Measurements from ENCODE around the gene ATE1. TPM values are rescaled to one million over a fixed set of nuclear protein-coding genes. Genes with fewer than 3 reads are reported as not detected.

The ATE1 gene
- total and polyA plus RNA-seq, 7 donors, result 12.5 to 49.6 (median 31.4) TPM

DNA sequence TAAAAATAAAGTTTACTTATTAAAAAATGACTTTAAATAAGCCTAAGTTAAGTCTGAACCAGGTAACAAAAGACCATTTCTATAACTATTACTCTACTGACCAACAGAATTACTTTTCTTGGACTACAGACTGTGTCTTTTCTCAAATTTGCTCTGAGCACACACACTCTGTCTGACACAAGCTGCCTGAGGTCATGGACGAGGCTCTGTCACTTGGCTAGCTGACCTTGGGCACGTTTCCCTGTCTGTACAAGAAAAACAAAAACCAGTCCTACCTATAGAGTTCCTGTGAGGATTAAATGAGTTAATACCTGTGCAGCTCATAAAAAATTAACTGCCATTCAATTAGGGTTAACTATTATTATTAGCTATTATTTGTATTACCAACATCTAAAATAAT lies 22.9 kb downstream of the ATE1 start:
- intact Hi-C loops (cut with DNase I), result no loop called here
- DNase-seq, result no peak
- no peaks in the 10 kb centered on the region for H3K9me3 ChIP-seq
- TF ChIP-seq POLR2A (IDR thresholded peaks at IDR 0.05) (no peak), EP300 (IDR thresholded peaks at IDR 0.05) (no peak), POLR2AphosphoS5 (IDR thresholded peaks at IDR 0.05) (no peak)
- TF ChIP-seq, protein P1, sequence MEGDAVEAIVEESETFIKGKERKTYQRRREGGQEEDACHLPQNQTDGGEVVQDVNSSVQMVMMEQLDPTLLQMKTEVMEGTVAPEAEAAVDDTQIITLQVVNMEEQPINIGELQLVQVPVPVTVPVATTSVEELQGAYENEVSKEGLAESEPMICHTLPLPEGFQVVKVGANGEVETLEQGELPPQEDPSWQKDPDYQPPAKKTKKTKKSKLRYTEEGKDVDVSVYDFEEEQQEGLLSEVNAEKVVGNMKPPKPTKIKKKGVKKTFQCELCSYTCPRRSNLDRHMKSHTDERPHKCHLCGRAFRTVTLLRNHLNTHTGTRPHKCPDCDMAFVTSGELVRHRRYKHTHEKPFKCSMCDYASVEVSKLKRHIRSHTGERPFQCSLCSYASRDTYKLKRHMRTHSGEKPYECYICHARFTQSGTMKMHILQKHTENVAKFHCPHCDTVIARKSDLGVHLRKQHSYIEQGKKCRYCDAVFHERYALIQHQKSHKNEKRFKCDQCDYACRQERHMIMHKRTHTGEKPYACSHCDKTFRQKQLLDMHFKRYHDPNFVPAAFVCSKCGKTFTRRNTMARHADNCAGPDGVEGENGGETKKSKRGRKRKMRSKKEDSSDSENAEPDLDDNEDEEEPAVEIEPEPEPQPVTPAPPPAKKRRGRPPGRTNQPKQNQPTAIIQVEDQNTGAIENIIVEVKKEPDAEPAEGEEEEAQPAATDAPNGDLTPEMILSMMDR (IDR thresholded peaks at IDR 0.05), result no peak
- 77 to 91% methylated on average over 2 of the region's 2 CpGs for WGBS, 2 donors
- no peak overlapping the region for H3K4me3 ChIP-seq
- no peaks in the 10 kb centered on the region for H3K27me3 ChIP-seq
- peaks cover 0 to 12% (median 8%) of the 10 kb centered on the region in 4 donors for H3K4me1 ChIP-seq
- H3K36me3 ChIP-seq, result peaks cover 0 to 46% (median 0%) of the 10 kb centered on the region in 4 donors
- H3K27ac ChIP-seq, result no peak overlapping the region

DNA sequence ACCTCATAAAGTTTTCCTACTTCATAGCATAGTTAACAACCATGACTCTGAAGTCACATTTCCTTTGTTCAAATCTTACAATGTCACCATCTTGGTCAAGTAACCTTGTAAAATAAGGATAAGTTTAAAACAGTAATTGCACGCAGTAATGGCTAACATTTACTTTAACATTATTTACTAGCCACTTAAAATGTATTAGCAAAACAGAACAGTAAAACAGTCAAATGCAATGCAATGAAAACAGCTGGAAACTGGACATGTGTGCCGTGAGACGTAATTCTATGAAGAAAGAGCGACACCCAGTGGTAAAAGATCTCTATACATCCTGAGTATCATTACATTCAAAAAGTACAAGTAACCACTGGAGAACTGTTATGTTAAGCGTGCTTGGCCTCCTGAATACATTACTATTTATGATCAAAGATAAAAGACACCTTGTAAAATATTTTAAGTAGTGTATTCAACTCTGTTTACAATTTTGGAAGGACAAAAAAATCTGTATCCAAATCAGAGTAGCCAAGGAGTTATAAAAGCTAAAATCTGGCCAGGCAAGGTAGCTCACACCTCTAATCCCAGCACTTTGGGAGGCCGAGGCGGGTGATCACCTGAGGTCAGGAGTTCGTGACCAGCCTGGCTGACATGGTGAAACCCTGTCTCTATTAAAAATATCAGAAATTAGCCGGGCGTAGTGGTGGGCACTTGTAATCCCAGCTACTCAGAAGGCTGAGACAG lies 27.2 kb downstream of the ATE1 start:
- H3K9me3 ChIP-seq, result no peaks in the 10 kb centered on the region
- WGBS, 2 donors, result 38 to 54% methylated on average over 10 of the region's 10 CpGs
- H3K27me3 ChIP-seq, result no peaks in the 10 kb centered on the region
- intact Hi-C loops (cut with DNase I), result no loop called here
- peaks cover 0 to 38% (median 3%) of the 10 kb centered on the region in 4 donors for H3K36me3 ChIP-seq
- H3K4me3 ChIP-seq, result no peak overlapping the region
- peaks cover 0 to 14% (median 8%) of the 10 kb centered on the region in 4 donors for H3K4me1 ChIP-seq
- DNase-seq, result no peak
- TF ChIP-seq, protein P1 (IDR thresholded peaks at IDR 0.05), result peak; percentile 29 to 68 (median 52)
- TF ChIP-seq EP300 (IDR thresholded peaks at IDR 0.05), result no peak
- H3K27ac ChIP-seq, result no peak overlapping the region

DNA sequence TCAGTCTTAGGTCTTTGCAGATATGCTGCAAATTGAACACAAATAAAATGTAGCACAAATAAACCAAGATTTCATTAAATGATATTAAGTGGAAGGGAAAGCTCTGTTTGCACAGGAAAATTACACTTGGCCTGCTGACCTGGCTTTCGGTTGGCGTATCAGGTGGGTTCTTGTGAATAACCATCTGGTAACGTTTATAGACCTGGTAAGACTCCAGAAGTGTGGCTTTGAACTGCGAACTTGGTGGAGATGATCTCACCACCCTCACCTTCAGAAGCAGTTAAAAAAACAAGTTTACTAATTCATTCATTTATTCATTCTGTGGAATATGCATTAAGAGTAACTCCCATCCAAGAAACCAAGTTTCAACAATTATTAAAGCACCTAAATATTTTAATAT lies 28.1 kb downstream of the ATE1 start:
- Histone ChIP-seq H3K4me1 (peaks cover 0 to 14% (median 8%) of the 10 kb centered on the region in 4 donors), H3K27me3 (no peaks in the 10 kb centered on the region), H3K27ac (no peak overlapping the region), H3K4me3 (no peak overlapping the region), H3K36me3 (peaks cover 0 to 37% (median 3%) of the 10 kb centered on the region in 4 donors), H3K9me3 (no peaks in the 10 kb centered on the region)
- no peak for TF ChIP-seq POLR2A (IDR thresholded peaks at IDR 0.05)
- no peak for TF ChIP-seq POLR2AphosphoS5 (IDR thresholded peaks at IDR 0.05)
- no peak for TF ChIP-seq EP300 (IDR thresholded peaks at IDR 0.05)
- TF ChIP-seq, protein P1 (IDR thresholded peaks at IDR 0.05), result no peak
- WGBS, 2 donors, result 77 to 94% methylated on average over 4 of the region's 4 CpGs
- intact Hi-C loops (cut with DNase I), result no loop called here
- DNase-seq, result no peak

DNA sequence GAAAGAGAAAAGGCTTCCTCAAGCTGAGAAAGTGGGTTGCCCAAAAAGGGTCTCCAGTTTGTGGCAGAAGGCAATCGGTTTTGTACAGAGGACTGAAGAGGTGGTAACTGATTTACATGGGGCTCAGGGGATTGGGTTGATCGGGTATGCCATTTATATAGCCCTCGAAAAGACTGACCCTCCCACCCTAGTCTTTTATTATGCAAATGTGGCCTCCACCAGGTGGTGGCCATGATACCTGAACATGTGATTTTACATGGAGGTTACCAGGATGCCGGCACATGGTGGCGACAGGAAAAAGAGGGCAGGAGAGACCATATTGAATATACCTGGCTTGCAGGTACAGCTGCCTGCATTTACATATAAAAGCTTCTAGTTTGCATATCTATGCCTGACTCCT lies 36.7 kb downstream of the ATE1 start:
- Histone ChIP-seq H3K27ac (no peak overlapping the region), H3K36me3 (peaks cover 0 to 44% (median 1%) of the 10 kb centered on the region in 4 donors), H3K27me3 (no peaks in the 10 kb centered on the region), H3K4me3 (no peak overlapping the region), H3K4me1 (no peaks in the 10 kb centered on the region), H3K9me3 (no peaks in the 10 kb centered on the region)
- TF ChIP-seq, protein P1 (IDR thresholded peaks at IDR 0.05), result no peak
- TF ChIP-seq POLR2A (IDR thresholded peaks at IDR 0.05) (no peak), EP300 (IDR thresholded peaks at IDR 0.05) (no peak), POLR2AphosphoS5 (IDR thresholded peaks at IDR 0.05) (no peak)
- intact Hi-C loops (cut with DNase I), result no loop called here
- WGBS, 2 donors, result 89 to 90% methylated on average over 5 of the region's 5 CpGs
- no peak for DNase-seq

All from sigmoid colon (tissue), 7 donors.